H1 (cell line): ENCODE data around the gene DARS1.

ENCODE experiments used
- CTCF ChIP-seq, 3 experiments: IDR thresholded peaks; 1 replicate in 2 of 3; 2 replicates in 1 of 3; pipeline versions ENCODE4 v1.5.1 to v1.6.1; 2011; ENCODE audit warnings: low read length in 3 of 3, mild to moderate bottlenecking in 3 of 3, inconsistent platforms in 2 of 3, low read depth in 1 of 3, moderate library complexity in 1 of 3; ENCODE audit not compliant: insufficient read depth in 1 of 3; ENCODE audit errors: control extremely low read depth in 1 of 3
- EGR1 ChIP-seq: IDR thresholded peaks from 2 replicates; pipeline ENCODE4 v1.6.1; 2011; ENCODE audit warnings: low read depth, low read length, borderline replicate concordance
- EZH2 ChIP-seq: fragments of 200-600 bp; sonication (generic); IDR thresholded peaks from 2 replicates; pipeline ENCODE4 v1.7.1; 2012; ENCODE audit warnings: low read depth, mild to moderate bottlenecking, moderate library complexity, low read length, inconsistent platforms; ENCODE audit not compliant: severe bottlenecking
- JUN ChIP-seq: IDR thresholded peaks from 2 replicates; pipeline ENCODE4 v1.6.1; 2011; ENCODE audit warnings: low read depth, mild to moderate bottlenecking, improper control_type of control experiment, low read length
- POLR2A ChIP-seq, 2 experiments: IDR thresholded peaks; 1 replicate in 1 of 2; 2 replicates in 1 of 2; pipeline ENCODE4 v1.6.1; 2011; ENCODE audit warnings: low read depth in 2 of 2, low read length in 2 of 2, mild to moderate bottlenecking in 2 of 2; ENCODE audit errors: control extremely low read depth in 1 of 2
- RBBP5 ChIP-seq: IDR thresholded peaks from 2 replicates; pipeline ENCODE4 v1.7.1; 2012; ENCODE audit warnings: low read depth, mild to moderate bottlenecking, inconsistent platforms, low read length, moderate library complexity, borderline replicate concordance
- RFX5 ChIP-seq: IDR thresholded peaks from 2 replicates; pipeline ENCODE4 v1.6.1; 2011; ENCODE audit warnings: low read depth, low read length, improper control_type of control experiment, borderline replicate concordance
- RNF2 ChIP-seq: fragments of 200-900, 300-1000 bp; sonication (generic); IDR thresholded peaks from 2 replicates; pipeline ENCODE4 v1.7.1; 2016; ENCODE audit warnings: borderline replicate concordance, low read depth, mild to moderate bottlenecking, antibody characterized with exemption, low read length; ENCODE audit not compliant: poor library complexity, severe bottlenecking; ENCODE audit errors: missing control alignments
- RXRA ChIP-seq: IDR thresholded peaks from 2 replicates; pipeline ENCODE4 v1.6.1; 2011; ENCODE audit warnings: low read depth, mild to moderate bottlenecking, low read length, moderate library complexity; ENCODE audit not compliant: insufficient read depth
- SP2 ChIP-seq: IDR thresholded peaks from 2 replicates; pipeline ENCODE4 v1.6.1; 2012; ENCODE audit warnings: mild to moderate bottlenecking, low read length, inconsistent platforms
- USF2 ChIP-seq: IDR thresholded peaks from 2 replicates; pipeline ENCODE4 v1.6.1; 2011; ENCODE audit warnings: low read length, improper control_type of control experiment
- TF ChIP-seq, protein P1 (sequence below): IDR thresholded peaks from 2 replicates; pipeline ENCODE4 v1.6.1; 2012; ENCODE audit warnings: inconsistent platforms

GRCh38 chr2:136020831-136021230, 35.4 kb upstream of the DARS1 start:
- TF ChIP-seq CTCF (IDR thresholded peaks at IDR 0.05; ENCODE audit: control extremely low read depth in 1 of 3, insufficient read depth in 1 of 3, low read depth in 1 of 3, low read length in 3 of 3) = no peak
- TF ChIP-seq SP2 = no peak
- TF ChIP-seq EZH2 = no peak
- TF ChIP-seq RFX5 = no peak
- TF ChIP-seq RBBP5 = no peak
- TF ChIP-seq USF2 = no peak
- TF ChIP-seq, protein P1, sequence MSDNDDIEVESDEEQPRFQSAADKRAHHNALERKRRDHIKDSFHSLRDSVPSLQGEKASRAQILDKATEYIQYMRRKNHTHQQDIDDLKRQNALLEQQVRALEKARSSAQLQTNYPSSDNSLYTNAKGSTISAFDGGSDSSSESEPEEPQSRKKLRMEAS = no peak
- TF ChIP-seq POLR2A (IDR thresholded peaks at IDR 0.05; ENCODE audit: control extremely low read depth in 1 of 2, low read depth in 2 of 2, low read length in 2 of 2) = no peak
- TF ChIP-seq RNF2 = no peak
- no peak for TF ChIP-seq JUN
- TF ChIP-seq EGR1 = no peak
- no peak for TF ChIP-seq RXRA
